Measurements from ENCODE around the gene CLDN6. TPM values are rescaled to one million over a fixed set of nuclear protein-coding genes. Genes with fewer than 3 reads are reported as not detected.
A peak's percentile ranks its signal among the peaks of the same experiment; 100 is the strongest.

Gene CLDN6
- total and polyA plus RNA-seq, 2 of the 13 experiments (the other 11 are each of a cell fraction or from before 2014, with no cell fraction given): 5.9 to 7.6 TPM

GRCh38 chr16:3023669-3024478 lies 5.9 kb upstream of the CLDN6 start, which contains the start of the genes HCFC1R1 and THOC6 (continued):
- TF ChIP-seq ZNF772 (CRISPR knock-in tag; IDR thresholded peaks at IDR 0.05) (peak; percentile 90; the same call in 1 of the 2 replicates), PCBP2 (optimal IDR thresholded peaks at IDR 0.05; ENCODE audit: low read depth, low read length, poor library complexity, severe bottlenecking) (peak; percentile 73), ZNF256 (CRISPR knock-in tag; conservative IDR thresholded peaks at IDR 0.05) (no peak), ZNF549 (CRISPR knock-in tag; IDR thresholded peaks at IDR 0.05) (no peak), ZNF609 (CRISPR knock-in tag; IDR thresholded peaks at IDR 0.05; ENCODE audit: borderline replicate concordance) (peak; percentile 38; the same call in 1 of the 2 replicates), CHD2 (IDR thresholded peaks at IDR 0.05; ENCODE audit: low read depth, low read length) (peak; percentile 88), GPN1 (CRISPR knock-in tag; IDR thresholded peaks at IDR 0.05; ENCODE audit: borderline replicate concordance) (peak; percentile 31; the same call in 1 of the 2 replicates), SP2 (CRISPR knock-in tag; IDR thresholded peaks at IDR 0.05) (peak; percentile 58; the same call in 1 of the 2 replicates), ZNF530 (CRISPR knock-in tag; IDR thresholded peaks at IDR 0.05; ENCODE audit: low read depth) (no peak), GLMP (CRISPR knock-in tag; IDR thresholded peaks at IDR 0.05; ENCODE audit: borderline replicate concordance) (no peak), FUBP1 (CRISPR knock-in tag; IDR thresholded peaks at IDR 0.05; ENCODE audit: borderline replicate concordance) (no peak), ZNF335 (CRISPR knock-in tag; IDR thresholded peaks at IDR 0.05) (peak; percentile 58; the same call in 1 of the 2 replicates), ZNF235 (CRISPR knock-in tag; IDR thresholded peaks at IDR 0.05; ENCODE audit: borderline replicate concordance) (no peak), IRX3 (CRISPR knock-in tag; IDR thresholded peaks at IDR 0.05; ENCODE audit: borderline replicate concordance, low read depth) (peak; percentile 86; the same call in 1 of the 2 replicates), AKNA (CRISPR knock-in tag; IDR thresholded peaks at IDR 0.05; ENCODE audit: borderline replicate concordance) (0 out of 2 replicates have a peak, but pooled peaks have one; percentile 20)
